NCI-H1105 (cell line): Measurements from ENCODE around the gene MBNL2.

ENCODE experiments used
- DNase-seq: peaks from one replicate; lab custom pipeline; 2025; lab: John Stamatoyannopoulos, UW

Gene MBNL2

GRCh38 chr13:97234742-97235141, 12.6 kb downstream of the MBNL2 start:
- DNase-seq = no peak

GRCh38 chr13:97235549-97236231, 13.6 kb downstream of the MBNL2 start:
- no peak for DNase-seq

DNA sequence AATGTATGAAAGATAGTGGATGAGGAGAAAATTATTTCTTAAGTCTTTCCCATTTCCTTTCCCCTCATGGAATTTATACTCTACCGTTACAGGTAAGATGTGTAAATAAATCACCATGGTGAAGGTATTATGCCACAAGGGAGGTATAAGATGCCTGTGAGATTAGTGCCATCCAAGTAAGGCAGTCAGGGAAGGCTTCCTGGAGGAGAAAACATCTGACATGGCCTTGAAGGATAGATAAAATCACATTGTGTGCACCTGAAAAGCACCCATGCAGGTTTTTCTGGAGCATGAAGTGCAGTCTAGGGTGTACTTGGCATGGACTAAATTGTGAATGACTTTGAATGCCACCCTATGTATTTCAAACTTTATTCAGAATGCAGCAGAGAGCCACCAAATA, 15.3 kb downstream of the MBNL2 start:
- DNase-seq = no peak

- no peak for DNase-seq
These were observed 16.3 kb downstream of the MBNL2 start for GRCh38 chr13:97238432-97238831.

DNA sequence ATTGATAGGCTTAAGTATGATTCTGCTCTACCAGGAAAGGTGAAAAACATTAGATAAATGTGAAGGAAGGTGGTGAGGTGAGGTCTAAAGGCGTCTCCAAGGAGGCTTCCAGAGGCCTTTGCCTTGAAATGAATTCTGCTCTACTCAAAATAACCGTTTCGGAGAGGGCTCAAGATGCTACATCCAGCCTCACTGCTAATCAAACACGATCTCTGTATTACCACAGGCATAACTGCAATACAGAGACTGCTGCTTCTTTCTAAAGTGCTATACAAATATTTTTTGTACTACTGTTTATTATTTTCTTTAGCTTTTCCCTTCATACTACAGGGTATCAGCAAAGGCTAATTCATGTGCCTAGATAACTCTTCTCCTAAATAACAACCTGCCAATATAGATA, 16.8 kb downstream of the MBNL2 start:
- no peak for DNase-seq

DNA sequence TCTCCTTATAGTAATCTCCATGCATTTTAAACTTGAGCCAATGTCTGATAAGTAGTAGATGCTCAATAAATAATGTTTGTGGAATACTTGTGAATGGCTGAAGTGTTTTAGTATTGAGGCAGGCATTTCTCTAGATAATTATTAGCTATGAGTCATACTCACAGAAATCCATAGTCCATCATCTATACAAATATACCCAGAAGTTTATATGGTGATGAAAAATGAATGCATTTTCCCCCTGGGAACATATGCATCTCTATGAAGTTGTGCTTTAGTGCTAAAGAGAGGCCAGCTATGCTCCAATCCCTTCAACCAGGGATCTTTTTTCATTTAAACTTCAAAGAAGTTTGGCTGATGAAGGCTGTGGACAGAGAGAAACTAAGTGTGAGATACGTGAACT, 17.2 kb downstream of the MBNL2 start:
- DNase-seq = no peak

DNA sequence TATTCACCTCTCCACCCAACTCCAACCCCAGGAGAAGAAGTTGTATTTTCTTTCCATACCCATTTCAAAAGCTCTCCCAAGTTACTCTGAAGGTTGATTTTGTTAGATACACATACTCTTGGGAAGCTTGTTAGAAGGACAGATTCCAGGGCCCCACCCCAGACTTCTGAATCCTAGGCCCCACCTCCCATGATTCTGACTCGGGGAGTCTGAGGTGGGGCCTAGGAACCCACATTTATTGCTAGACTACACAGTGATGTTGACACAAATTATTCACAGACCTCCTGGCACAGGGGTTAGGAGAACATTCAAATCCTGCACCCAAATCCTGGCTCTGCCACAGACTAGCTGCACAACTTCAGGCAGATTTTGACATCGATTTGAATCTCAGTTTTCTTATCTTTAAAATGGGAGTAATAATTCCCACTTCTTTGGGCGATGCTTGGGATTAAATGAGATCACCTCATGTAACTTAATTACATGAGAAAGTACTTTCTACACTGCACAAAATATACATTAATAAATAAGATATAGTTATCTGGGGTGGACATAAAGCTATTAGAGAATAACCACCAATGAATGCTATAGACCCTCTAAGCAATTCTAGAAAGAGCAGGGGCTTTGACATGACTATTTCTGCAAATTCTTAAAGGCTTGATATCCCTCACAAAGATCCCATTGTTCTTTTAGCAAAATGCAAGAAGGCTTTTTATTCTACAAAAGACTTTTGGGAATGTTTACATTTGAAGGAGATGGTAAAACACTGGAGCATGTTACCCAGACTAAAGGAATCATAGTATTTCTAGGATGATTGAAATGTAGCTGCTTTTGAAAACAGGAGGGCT, 18.0 kb downstream of the MBNL2 start:
- DNase-seq = no peak

GRCh38 chr13:97240788-97241734, 18.9 kb downstream of the MBNL2 start:
- DNase-seq = no peak

GRCh38 chr13:97241761-97242160, 19.6 kb downstream of the MBNL2 start:
- DNase-seq = no peak

- DNase-seq = no peak
These were observed 20.8 kb downstream of the MBNL2 start for GRCh38 chr13:97242755-97243497.

DNA sequence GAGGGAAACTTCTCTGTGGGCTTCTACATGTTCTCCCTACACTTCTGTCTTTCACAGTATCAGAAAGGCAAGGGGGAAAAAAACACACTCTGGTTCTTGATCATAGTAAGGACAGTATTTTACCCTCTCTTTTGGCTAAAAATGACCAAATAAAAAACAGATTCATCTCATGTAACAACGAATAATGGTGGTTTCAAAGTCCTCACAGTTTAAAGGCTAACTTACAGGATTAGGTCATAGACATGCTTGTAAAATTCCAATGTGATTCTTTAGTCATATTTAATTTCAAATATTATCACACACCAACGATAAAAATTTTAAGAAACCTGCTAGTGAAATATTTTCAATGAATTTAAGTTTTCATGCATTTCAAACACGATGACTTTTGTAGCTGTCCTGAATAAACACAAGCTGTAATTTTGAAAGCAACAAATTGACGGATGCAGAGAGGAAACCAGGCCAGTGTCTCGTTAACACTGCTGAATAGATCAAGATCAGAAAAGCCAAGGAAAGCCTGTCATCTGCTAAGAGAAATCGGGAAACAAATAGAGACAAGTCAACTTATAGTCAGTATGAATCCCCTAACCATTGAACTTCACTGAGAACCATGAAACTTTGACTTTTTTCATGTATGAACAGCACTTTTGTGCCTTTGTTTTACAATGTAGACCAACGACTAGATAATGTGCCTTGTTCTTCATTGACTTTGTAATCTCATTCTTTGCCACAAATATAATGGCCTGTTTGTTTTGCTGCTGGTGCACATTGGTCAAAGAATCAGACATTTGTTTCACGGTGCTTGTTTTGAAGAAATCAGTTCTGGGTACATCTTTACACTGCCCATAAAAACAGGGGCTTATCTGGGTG, 22.0 kb downstream of the MBNL2 start:
- no peak for DNase-seq

- no peak for DNase-seq
These were observed 22.9 kb downstream of the MBNL2 start for GRCh38 chr13:97245011-97245410.

- DNase-seq = no peak
These were observed 24.5 kb downstream of the MBNL2 start for GRCh38 chr13:97246596-97247158.

- DNase-seq = no peak
These were observed 26.1 kb downstream of the MBNL2 start for GRCh38 chr13:97248243-97248642.

DNA sequence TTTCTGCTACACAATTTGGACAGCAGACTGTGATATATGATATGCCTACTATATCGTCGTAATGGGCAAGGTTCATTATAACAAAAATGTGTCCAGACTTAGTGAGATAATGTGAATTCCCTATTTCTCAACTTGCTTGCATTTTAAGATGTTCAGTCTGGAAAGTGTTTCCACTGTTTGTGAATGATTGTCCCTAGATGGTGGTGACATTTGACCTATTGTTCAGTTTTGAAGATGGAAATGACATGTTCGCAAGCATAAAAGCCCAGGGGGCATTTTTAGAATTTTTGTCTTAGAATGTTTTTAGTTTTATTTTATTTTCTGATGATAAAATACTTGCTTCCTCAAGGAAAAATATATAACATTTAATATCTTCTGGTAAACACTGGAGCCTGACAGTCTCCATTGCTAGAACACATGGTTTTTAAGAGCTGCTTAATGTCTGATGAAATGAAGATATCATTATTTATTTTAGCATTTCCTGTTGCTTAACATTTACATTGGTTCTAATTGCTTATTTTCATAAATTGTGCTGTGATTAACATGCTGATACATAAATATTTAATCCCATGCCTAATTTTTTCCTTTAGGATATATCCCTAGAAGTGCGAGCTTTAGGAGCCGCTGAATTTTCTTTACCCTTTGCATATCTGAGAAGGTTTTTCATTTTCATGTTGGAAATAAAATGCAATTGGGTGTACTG, 27.1 kb downstream of the MBNL2 start:
- DNase-seq = no peak

DNA sequence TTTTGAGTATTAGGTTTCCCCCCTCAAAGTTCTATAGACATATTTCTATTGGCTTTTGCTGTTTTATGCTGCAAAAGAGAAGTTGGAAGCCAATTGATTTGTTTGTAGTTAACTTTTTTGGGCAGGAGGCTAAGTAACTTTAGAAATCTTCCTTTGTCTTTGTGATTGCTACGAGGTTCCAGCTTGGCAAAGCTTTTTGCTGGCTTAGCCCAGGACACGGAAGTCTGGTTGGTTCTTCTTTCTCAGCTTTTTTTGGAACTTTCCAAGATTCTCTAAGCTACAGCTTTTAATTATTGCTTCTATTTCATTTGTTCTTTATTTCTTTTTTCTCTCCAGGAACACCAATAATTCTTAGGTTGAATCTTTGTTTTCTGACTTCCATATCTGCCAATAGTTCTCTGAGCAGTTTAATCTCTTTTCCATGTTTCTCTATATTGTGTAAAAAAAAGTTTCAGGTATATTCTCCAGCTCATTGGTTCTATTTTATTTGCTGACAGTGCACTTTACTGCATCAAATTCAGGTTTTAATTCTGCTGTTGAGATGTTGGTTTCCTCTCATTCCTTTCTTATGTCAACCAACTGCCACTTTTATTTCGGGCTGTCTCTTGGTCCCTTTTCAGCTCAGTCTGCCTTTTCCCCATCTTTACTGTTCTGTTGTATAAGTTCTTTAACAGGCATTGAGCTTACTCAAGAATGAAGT, 27.8 kb downstream of the MBNL2 start:
- DNase-seq = no peak

DNA sequence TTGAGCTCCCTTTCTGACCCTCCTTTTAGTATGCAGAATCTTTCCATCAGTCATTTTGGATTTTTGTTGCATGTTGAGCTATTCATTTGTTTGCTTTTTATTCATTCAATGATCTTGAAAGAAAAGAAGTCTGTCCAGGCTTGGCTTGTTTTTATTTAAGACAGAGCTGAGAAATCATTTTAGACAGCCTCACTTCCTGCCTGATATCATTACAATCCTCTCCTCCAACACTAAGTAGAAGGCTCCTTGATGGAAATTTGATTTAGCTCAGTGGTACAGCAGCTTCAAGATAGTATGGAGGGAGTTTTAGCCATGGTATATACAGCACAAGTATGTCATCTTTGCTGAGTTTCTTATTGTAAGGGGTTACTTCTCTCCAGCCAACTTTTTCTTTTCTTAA, 28.4 kb downstream of the MBNL2 start:
- no peak for DNase-seq

GRCh38 chr13:97252735-97253134, 30.6 kb downstream of the MBNL2 start:
- no peak for DNase-seq
